DOHH2 (cell line): Measurements from ENCODE around the gene TAC1.

Source experiments
- H3F3A ChIP-seq: fragments of 200-600 bp; sonication (generic), shearing (Covaris generic); 2 replicates; pipeline ENCODE4 v1.6.0; 2016; ENCODE audit warnings: antibody characterized with exemption, mild to moderate bottlenecking; ENCODE audit not compliant: control insufficient read depth, insufficient read depth
- H3K27ac ChIP-seq: fragments of 200-600 bp; sonication (generic); 2 replicates; pipeline ENCODE4 v1.5.1; 2014; ENCODE audit warnings: low read depth, mild to moderate bottlenecking, low read length, moderate library complexity
- H3K27me3 ChIP-seq: fragments of 200-600 bp; sonication (generic); 2 replicates; pipeline ENCODE4 v1.6.1; 2014; ENCODE audit warnings: mild to moderate bottlenecking, low read length, mixed read lengths; ENCODE audit not compliant: control insufficient read depth
- H3K36me3 ChIP-seq: fragments of 200-600 bp; sonication (generic); 2 replicates; pipeline ENCODE4 v1.6.1; 2014; ENCODE audit warnings: mild to moderate bottlenecking, low read length, moderate library complexity, mixed read lengths; ENCODE audit not compliant: control insufficient read depth
- H3K4me1 ChIP-seq: fragments of 200-600 bp; sonication (generic); 2 replicates; pipeline ENCODE4 v1.6.1; 2014; ENCODE audit warnings: mild to moderate bottlenecking, low read length, mixed read lengths; ENCODE audit not compliant: control insufficient read depth
- H3K4me2 ChIP-seq: fragments of 200-600 bp; sonication (generic); 2 replicates; pipeline ENCODE4 v1.6.0; 2014; ENCODE audit warnings: mild to moderate bottlenecking, low read length, moderate library complexity
- H3K4me3 ChIP-seq: fragments of 200-600 bp; sonication (generic); 2 replicates; pipeline ENCODE4 v1.5.1; 2014; ENCODE audit warnings: mild to moderate bottlenecking, low read length, mixed read lengths
- H3K79me2 ChIP-seq: fragments of 200-600 bp; sonication (generic); 2 replicates; pipeline ENCODE4 v1.6.1; 2014; ENCODE audit warnings: mild to moderate bottlenecking, low read length, mixed read lengths; ENCODE audit not compliant: control insufficient read depth
- H3K9me2 ChIP-seq: fragments of 200-600 bp; sonication (generic); replicated peaks from 2 replicates; pipeline ENCODE4 v1.6.1; 2014; ENCODE audit warnings: mild to moderate bottlenecking, low read length, mixed read lengths; ENCODE audit not compliant: control insufficient read depth
- H3K9me3 ChIP-seq: fragments of 200-600 bp; sonication (generic); 2 replicates; pipeline ENCODE4 v1.6.1; 2014; ENCODE audit warnings: antibody characterized with exemption, low read length, mixed read lengths; ENCODE audit not compliant: control insufficient read depth, insufficient read depth
- H4K20me1 ChIP-seq: fragments of 200-600 bp; sonication (generic); 2 replicates; pipeline ENCODE4 v1.6.0; 2014; ENCODE audit warnings: low read depth, mild to moderate bottlenecking, antibody characterized with exemption, low read length, moderate library complexity; ENCODE audit not compliant: control insufficient read depth, insufficient read depth
- CTCF ChIP-seq: fragments of 200-600 bp; sonication (generic); IDR thresholded peaks from one replicate; pipeline ENCODE4 v1.5.1; 2014; ENCODE audit warnings: antibody characterized with exemption, mild to moderate bottlenecking, low read depth, low read length; ENCODE audit not compliant: poor library complexity, severe bottlenecking
- EZH2phosphoT487 ChIP-seq: fragments of 200-600 bp; sonication (generic); IDR thresholded peaks from 2 replicates; pipeline ENCODE4 v1.6.1; 2017; ENCODE audit warnings: borderline replicate concordance, mild to moderate bottlenecking, antibody characterized with exemption, low read length, moderate library complexity, mixed read lengths

Gene TAC1, protein sequence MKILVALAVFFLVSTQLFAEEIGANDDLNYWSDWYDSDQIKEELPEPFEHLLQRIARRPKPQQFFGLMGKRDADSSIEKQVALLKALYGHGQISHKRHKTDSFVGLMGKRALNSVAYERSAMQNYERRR

DNA sequence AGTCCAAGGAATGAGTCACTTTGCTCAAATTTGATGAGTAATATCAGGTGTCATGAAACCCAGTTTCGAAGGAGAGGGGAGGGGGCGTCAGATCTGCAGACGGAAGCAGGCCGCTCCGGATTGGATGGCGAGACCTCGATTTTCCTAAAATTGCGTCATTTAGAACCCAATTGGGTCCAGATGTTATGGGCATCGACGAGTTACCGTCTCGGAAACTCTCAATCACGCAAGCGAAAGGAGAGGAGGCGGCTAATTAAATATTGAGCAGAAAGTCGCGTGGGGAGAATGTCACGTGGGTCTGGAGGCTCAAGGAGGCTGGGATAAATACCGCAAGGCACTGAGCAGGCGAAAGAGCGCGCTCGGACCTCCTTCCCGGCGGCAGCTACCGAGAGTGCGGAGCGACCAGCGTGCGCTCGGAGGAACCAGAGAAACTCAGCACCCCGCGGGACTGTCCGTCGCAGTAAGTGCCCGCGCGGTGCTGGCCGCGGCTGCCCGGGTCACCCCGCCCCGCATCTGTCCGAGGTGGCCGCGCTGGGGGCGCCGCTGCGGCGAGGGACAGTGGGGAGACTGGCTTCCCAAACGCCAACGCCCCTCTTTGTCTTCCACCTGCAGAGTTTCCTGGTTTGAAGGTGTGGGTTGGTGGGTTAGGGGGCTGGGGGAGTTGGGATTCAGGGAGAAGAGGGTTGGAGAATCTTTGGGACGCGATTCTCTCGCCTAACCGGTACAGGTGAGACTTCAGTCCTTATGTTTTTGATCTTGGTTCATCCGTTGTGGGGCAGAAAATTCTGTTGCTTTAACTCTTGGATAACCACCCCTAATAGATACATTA, at the start of gene TAC1:
Gene TAC1 (plus strand): TSS at position 351 of the 829 bp plus-strand sequence. CDS start 527 bp downstream, outside the sequence.
- H3K4me1 ChIP-seq: no peaks in the 10 kb centered on the region
- TF ChIP-seq CTCF (no peak), EZH2phosphoT487 (no peak)
- H3K4me2 ChIP-seq: no peak within 1 kb of the TSS
- H3K27me3 ChIP-seq: peaks cover 2% of the 10 kb centered on the region; the same call in 1 of the 2 replicates
- H3K27ac ChIP-seq: no peak within 1 kb of the TSS
- H3K4me3 ChIP-seq: no peak within 1 kb of the TSS
- H3K9me3 ChIP-seq: peaks cover 5% of the 10 kb centered on the region; the same call in 1 of the 2 replicates
- no peaks in the 10 kb centered on the region for H3K36me3 ChIP-seq
- no peaks in the 10 kb centered on the region for H3K79me2 ChIP-seq
- H4K20me1 ChIP-seq: no peaks in the 10 kb centered on the region
- H3K9me2 ChIP-seq: no peaks in the 10 kb centered on the region
- no peaks in the 10 kb centered on the region for H3F3A ChIP-seq

DNA sequence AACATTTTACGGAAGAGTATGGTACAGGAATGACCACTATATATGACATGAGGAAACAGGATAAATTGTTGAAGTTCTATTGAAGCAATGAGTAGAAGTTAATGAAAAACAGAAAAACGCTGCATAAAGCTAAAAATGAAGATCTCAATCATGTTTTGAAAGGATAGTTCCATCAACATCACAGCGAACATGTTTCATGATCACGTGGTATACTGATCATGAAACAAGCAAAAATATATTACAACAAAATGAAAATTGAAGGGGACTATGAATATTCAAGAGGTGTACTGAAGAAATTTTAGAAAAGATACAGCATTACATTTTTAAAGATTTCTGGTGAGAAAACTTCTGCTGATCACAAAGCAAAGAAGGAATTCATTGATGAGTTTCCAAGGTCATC, 45.9 kb upstream of the TAC1 start:
- Histone ChIP-seq H3F3A (no peaks in the 10 kb centered on the region), H3K27ac (no peak overlapping the region), H3K4me2 (no peak overlapping the region), H3K4me1 (no peaks in the 10 kb centered on the region), H3K9me2 (no peaks in the 10 kb centered on the region), H3K27me3 (peaks cover 3% of the 10 kb centered on the region; the same call in 1 of the 2 replicates), H3K9me3 (no peaks in the 10 kb centered on the region), H3K4me3 (no peak overlapping the region), H4K20me1 (no peaks in the 10 kb centered on the region), H3K79me2 (no peaks in the 10 kb centered on the region), H3K36me3 (no peaks in the 10 kb centered on the region)
- TF ChIP-seq EZH2phosphoT487: no peak
- no peak for TF ChIP-seq CTCF

- Histone ChIP-seq H3K9me3 (no peaks in the 10 kb centered on the region), H3K4me2 (no peak overlapping the region), H3K79me2 (no peaks in the 10 kb centered on the region), H3K4me1 (no peaks in the 10 kb centered on the region), H3K36me3 (no peaks in the 10 kb centered on the region), H3K4me3 (no peak overlapping the region), H4K20me1 (no peaks in the 10 kb centered on the region), H3K27ac (no peak overlapping the region), H3K27me3 (no peaks in the 10 kb centered on the region), H3K9me2 (no peaks in the 10 kb centered on the region), H3F3A (no peaks in the 10 kb centered on the region)
- no peak for TF ChIP-seq EZH2phosphoT487
Observed at GRCh38 chr7:97693586-97693985, 38.3 kb upstream of the TAC1 start.

DNA sequence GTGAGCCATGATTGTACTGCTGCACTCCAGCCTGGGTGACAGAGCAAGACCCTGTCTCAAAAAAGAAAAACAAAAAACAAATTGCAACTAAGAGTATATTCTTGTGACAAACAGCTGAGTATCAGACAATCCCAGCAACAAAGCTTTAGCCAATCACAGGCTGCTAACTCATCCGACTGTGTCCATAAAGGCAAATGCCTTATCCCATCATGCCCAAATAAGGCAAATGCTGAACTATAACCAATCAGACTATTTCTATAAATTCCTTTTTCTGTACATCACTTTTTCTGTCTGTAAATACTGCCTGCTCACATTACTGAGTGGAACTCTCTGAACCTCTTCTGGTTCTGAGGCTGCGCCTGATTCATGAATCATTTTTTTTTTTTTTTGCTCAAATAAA, 37.5 kb upstream of the TAC1 start:
- Histone ChIP-seq H3K27me3 (no peaks in the 10 kb centered on the region), H3K9me2 (no peaks in the 10 kb centered on the region), H4K20me1 (no peaks in the 10 kb centered on the region), H3K4me1 (no peaks in the 10 kb centered on the region), H3K9me3 (no peaks in the 10 kb centered on the region), H3K36me3 (no peaks in the 10 kb centered on the region), H3K4me2 (no peak overlapping the region), H3K27ac (no peak overlapping the region), H3K79me2 (no peaks in the 10 kb centered on the region), H3K4me3 (no peak overlapping the region), H3F3A (no peaks in the 10 kb centered on the region)
- no peak for TF ChIP-seq EZH2phosphoT487
- no peak for TF ChIP-seq CTCF
